GM06990 (cell line): ENCODE results near the gene VHLL.

ENCODE experiments used
- DNase-seq: peaks from one replicate; pipeline ENCODE4 v3.0.0-alpha.2; 2011; ENCODE audit not compliant: insufficient read length; ENCODE audit errors: extremely low read depth
- H3K27me3 ChIP-seq: replicated peaks from 2 replicates; pipeline ENCODE4 v1.6.0; 2011; ENCODE audit warnings: low read length; ENCODE audit not compliant: control insufficient read depth, insufficient read depth
- H3K36me3 ChIP-seq: 2 replicates; pipeline ENCODE4 v1.5.1; 2011; ENCODE audit warnings: low read length; ENCODE audit not compliant: control insufficient read depth, insufficient read depth
- H3K4me3 ChIP-seq: replicated peaks from 2 replicates; pipeline ENCODE4 v1.5.1; 2011; ENCODE audit warnings: low read depth, mild to moderate bottlenecking, control low read depth, low read length
- CTCF ChIP-seq: IDR thresholded peaks from 2 replicates; pipeline ENCODE4 v1.5.1; 2011; ENCODE audit warnings: low read length, control low read depth, mild to moderate bottlenecking, inconsistent platforms; ENCODE audit not compliant: insufficient read depth, poor library complexity, severe bottlenecking

The VHLL gene

GRCh38 chr1:156253634-156254033 is 45.5 kb downstream of the VHLL start:
- H3K27me3 ChIP-seq: no peaks in the 10 kb centered on the region
- TF ChIP-seq CTCF: no peak
- peaks cover 55% of the 10 kb centered on the region for H3K36me3 ChIP-seq
- no peak for DNase-seq
- no peak overlapping the region for H3K4me3 ChIP-seq

GRCh38 chr1:156251527-156251926 is 47.6 kb downstream of the VHLL start:
- no peak for TF ChIP-seq CTCF
- DNase-seq: no peak
- H3K4me3 ChIP-seq: no peak overlapping the region
- peaks cover 43% of the 10 kb centered on the region for H3K36me3 ChIP-seq
- H3K27me3 ChIP-seq: no peaks in the 10 kb centered on the region

- Histone ChIP-seq H3K27me3 (no peaks in the 10 kb centered on the region), H3K4me3 (no peak overlapping the region), H3K36me3 (peaks cover 41% of the 10 kb centered on the region)
- no peak for DNase-seq
- no peak for TF ChIP-seq CTCF
Observed at GRCh38 chr1:156249593-156249992, 49.5 kb downstream of the VHLL start.
